Tibial nerve (tissue), 4 donors: Measurements from ENCODE around the gene LDHD. TPM values are rescaled to one million over a fixed set of nuclear protein-coding genes. Genes with fewer than 3 reads are reported as not detected.

Source experiments
- DNase-seq, 2 donors: peaks; one replicate each; pipeline ENCODE4 v3.0.0-alpha.2; 2019; ENCODE audit warnings: low spot score in 2 of 2
- H3K27ac ChIP-seq, 4 donors: fragments of 200-600 bp; sonication (generic) in 3 of 4; one replicate each; pipeline ENCODE4 v1.5.1; 2017 to 2019; ENCODE audit warnings: mild to moderate bottlenecking in 1 of 4
- H3K27me3 ChIP-seq, 2 donors: fragments of 200-600 bp; sonication (generic) in 1 of 2; one replicate each; pipeline versions ENCODE4 v1.5.1 to v1.6.0; 2017 to 2019
- H3K36me3 ChIP-seq, 3 donors: fragments of 200-600 bp; sonication (generic); one replicate each; pipeline ENCODE4 v1.5.1; 2018 to 2019
- H3K4me1 ChIP-seq, 4 donors: fragments of 200-600 bp; sonication (generic) in 3 of 4; one replicate each; pipeline ENCODE4 v1.5.1; 2017 to 2019
- H3K4me3 ChIP-seq, 4 donors: fragments of 200-600 bp; sonication (generic) in 3 of 4; one replicate each; pipeline ENCODE4 v1.5.1; 2017 to 2019; ENCODE audit warnings: mild to moderate bottlenecking in 1 of 4, moderate library complexity in 1 of 4
- H3K9me3 ChIP-seq, 4 donors: fragments of 200-600 bp; sonication (generic) in 3 of 4; one replicate each; pipeline ENCODE4 v1.5.1; 2017 to 2019
- CTCF ChIP-seq, 5 experiments: fragments of 200-600 bp in 3 of 5; fragments of 450-650 bp in 2 of 5; sonication (generic) in 3 of 5; IDR thresholded peaks; one replicate each; pipeline ENCODE4 v1.5.1; 2016 to 2019; ENCODE audit warnings: antibody characterized with exemption in 5 of 5, mild to moderate bottlenecking in 3 of 5, moderate library complexity in 2 of 5
- EP300 ChIP-seq, 2 donors: sonication (generic); formaldehyde crosslinking; IDR thresholded peaks; one replicate each; pipeline ENCODE4 v1.6.1; 2017; ENCODE audit warnings: antibody characterized with exemption in 2 of 2, mild to moderate bottlenecking in 1 of 2
- POLR2A ChIP-seq, 2 donors: fragments of 450-650 bp; IDR thresholded peaks; one replicate each; pipeline ENCODE4 v1.6.1; 2017; ENCODE audit warnings: antibody characterized with exemption in 2 of 2, mild to moderate bottlenecking in 2 of 2, moderate library complexity in 2 of 2
- WGBS, 2 donors: methylation state at CpG; one replicate each; pipeline ENCODE4 v1.1.5; 2018; 5-methylcytosine and 5-hydroxymethylcytosine counted together
- total RNA-seq, 4 donors: library from RNA; depleted of rRNA; stranded (reverse); fragments of >200 nt; gene quantifications; one replicate each; pipeline ENCODE4 v1.1.0, GENCODE V29; 2016

The LDHD gene
- total RNA-seq, 4 donors from 2014 or later = 20.1 to 48.7 (median 27.7) TPM

GRCh38 chr16:75089486-75090202, 26.9 kb downstream of the LDHD start:
- H3K36me3 ChIP-seq = peaks cover 0 to 9% (median 0%) of the 10 kb centered on the region in 3 donors
- WGBS, 2 donors = 77 to 96% methylated on average over 6 of the region's 6 CpGs
- no peak overlapping the region for H3K27ac ChIP-seq
- H3K4me3 ChIP-seq = no peak overlapping the region
- TF ChIP-seq POLR2A (IDR thresholded peaks at IDR 0.05) = no peak
- TF ChIP-seq EP300 (IDR thresholded peaks at IDR 0.05) = no peak
- TF ChIP-seq CTCF (IDR thresholded peaks at IDR 0.05) = no peak
- no peaks in the 10 kb centered on the region for H3K27me3 ChIP-seq
- DNase-seq = no peak
- peaks cover 0 to 25% (median 10%) of the 10 kb centered on the region in 4 donors for H3K4me1 ChIP-seq
- H3K9me3 ChIP-seq = no peaks in the 10 kb centered on the region

GRCh38 chr16:75088934-75089333, 27.6 kb downstream of the LDHD start:
- WGBS, 2 donors = 83 to 92% methylated on average over 8 of the region's 8 CpGs
- Histone ChIP-seq H3K9me3 (no peaks in the 10 kb centered on the region), H3K4me3 (no peak overlapping the region), H3K27me3 (no peaks in the 10 kb centered on the region), H3K4me1 (peaks cover 0 to 25% (median 10%) of the 10 kb centered on the region in 4 donors), H3K27ac (no peak overlapping the region), H3K36me3 (peaks cover 0 to 6% (median 0%) of the 10 kb centered on the region in 3 donors)
- DNase-seq = no peak
- no peak for TF ChIP-seq EP300 (IDR thresholded peaks at IDR 0.05)
- TF ChIP-seq POLR2A (IDR thresholded peaks at IDR 0.05) = no peak
- no peak for TF ChIP-seq CTCF (IDR thresholded peaks at IDR 0.05)

- Histone ChIP-seq H3K27ac (peak overlapping the region in 1 of 4 donors; percentile 15), H3K4me1 (peaks cover 0 to 25% (median 10%) of the 10 kb centered on the region in 4 donors), H3K9me3 (no peaks in the 10 kb centered on the region), H3K27me3 (no peaks in the 10 kb centered on the region), H3K4me3 (no peak overlapping the region), H3K36me3 (no peaks in the 10 kb centered on the region)
- TF ChIP-seq CTCF (IDR thresholded peaks at IDR 0.05) (no peak), POLR2A (IDR thresholded peaks at IDR 0.05) (no peak), EP300 (IDR thresholded peaks at IDR 0.05) (no peak)
- DNase-seq = no peak
- 31% methylated on average over 3 of the region's 3 CpGs for WGBS, 2 donors
Observed at GRCh38 chr16:75088216-75088615, 28.4 kb downstream of the LDHD start.

GRCh38 chr16:75087375-75087979, 29.1 kb downstream of the LDHD start:
- Histone ChIP-seq H3K36me3 (no peaks in the 10 kb centered on the region), H3K9me3 (no peaks in the 10 kb centered on the region), H3K4me3 (peak overlapping the region in 1 of 4 donors; percentile 13), H3K4me1 (peaks cover 0 to 25% (median 10%) of the 10 kb centered on the region in 4 donors), H3K27ac (peak overlapping the region in 2 of 4 donors; percentile 15 to 58), H3K27me3 (no peaks in the 10 kb centered on the region)
- DNase-seq = no peak
- WGBS, 2 donors = 41 to 54% methylated on average over 10 of the region's 10 CpGs
- peak in 1 of 2 donors; percentile 26 for TF ChIP-seq EP300 (IDR thresholded peaks at IDR 0.05)
- TF ChIP-seq CTCF (IDR thresholded peaks at IDR 0.05) = no peak

GRCh38 chr16:75086688-75087374, 29.7 kb downstream of the LDHD start:
- H3K27me3 ChIP-seq = no peaks in the 10 kb centered on the region
- WGBS, 2 donors = 85 to 86% methylated on average over 10 of the region's 10 CpGs
- peak overlapping the region in 1 of 4 donors; percentile 58 for H3K27ac ChIP-seq
- peaks cover 0 to 25% (median 10%) of the 10 kb centered on the region in 4 donors for H3K4me1 ChIP-seq
- no peaks in the 10 kb centered on the region for H3K9me3 ChIP-seq
- TF ChIP-seq POLR2A (IDR thresholded peaks at IDR 0.05) (no peak), CTCF (IDR thresholded peaks at IDR 0.05) (no peak), EP300 (IDR thresholded peaks at IDR 0.05) (no peak)
- no peak overlapping the region for H3K4me3 ChIP-seq
- DNase-seq = no peak
- H3K36me3 ChIP-seq = no peaks in the 10 kb centered on the region
